ENCODE data around the gene HLF.

DNA sequence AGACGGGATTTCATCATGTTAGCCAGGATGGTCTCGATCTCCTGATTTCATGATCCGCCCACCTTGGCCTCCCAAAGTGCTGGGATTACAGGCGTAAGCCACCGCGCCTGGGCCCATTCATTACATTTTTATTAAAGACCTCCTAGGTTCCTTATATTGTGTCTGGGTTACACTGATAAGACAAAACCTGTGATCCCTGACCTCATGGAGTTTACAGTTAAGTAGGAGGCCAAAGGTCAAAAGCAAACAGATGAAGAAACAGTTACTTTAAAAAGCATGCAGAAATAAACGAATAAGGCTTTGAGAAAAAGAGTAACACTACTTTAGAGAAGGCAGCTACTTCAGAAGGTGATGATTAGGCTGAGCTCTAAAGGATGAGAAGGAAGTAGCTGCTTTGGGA lies 14.9 kb upstream of the HLF start:
- TF ChIP-seq POLR2A (IDR thresholded peaks at IDR 0.05) (no peak), POLR2AphosphoS5 (IDR thresholded peaks at IDR 0.05) (no peak)
- TF ChIP-seq, protein P1, sequence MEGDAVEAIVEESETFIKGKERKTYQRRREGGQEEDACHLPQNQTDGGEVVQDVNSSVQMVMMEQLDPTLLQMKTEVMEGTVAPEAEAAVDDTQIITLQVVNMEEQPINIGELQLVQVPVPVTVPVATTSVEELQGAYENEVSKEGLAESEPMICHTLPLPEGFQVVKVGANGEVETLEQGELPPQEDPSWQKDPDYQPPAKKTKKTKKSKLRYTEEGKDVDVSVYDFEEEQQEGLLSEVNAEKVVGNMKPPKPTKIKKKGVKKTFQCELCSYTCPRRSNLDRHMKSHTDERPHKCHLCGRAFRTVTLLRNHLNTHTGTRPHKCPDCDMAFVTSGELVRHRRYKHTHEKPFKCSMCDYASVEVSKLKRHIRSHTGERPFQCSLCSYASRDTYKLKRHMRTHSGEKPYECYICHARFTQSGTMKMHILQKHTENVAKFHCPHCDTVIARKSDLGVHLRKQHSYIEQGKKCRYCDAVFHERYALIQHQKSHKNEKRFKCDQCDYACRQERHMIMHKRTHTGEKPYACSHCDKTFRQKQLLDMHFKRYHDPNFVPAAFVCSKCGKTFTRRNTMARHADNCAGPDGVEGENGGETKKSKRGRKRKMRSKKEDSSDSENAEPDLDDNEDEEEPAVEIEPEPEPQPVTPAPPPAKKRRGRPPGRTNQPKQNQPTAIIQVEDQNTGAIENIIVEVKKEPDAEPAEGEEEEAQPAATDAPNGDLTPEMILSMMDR (IDR thresholded peaks at IDR 0.05), result no peak

All from stomach (tissue), 4 donors.